NT2/D1 (cell line): ENCODE results near the gene VSIG10L.

Experiments
- SUZ12 ChIP-seq: IDR thresholded peaks from 2 replicates; pipeline ENCODE4 v1.6.1; 2011; ENCODE audit not compliant: insufficient read length, insufficient read depth; ENCODE audit errors: extremely low read depth
- YY1 ChIP-seq: IDR thresholded peaks from 2 replicates; pipeline ENCODE4 v1.6.1; 2011; ENCODE audit not compliant: insufficient read length, insufficient read depth

DNA sequence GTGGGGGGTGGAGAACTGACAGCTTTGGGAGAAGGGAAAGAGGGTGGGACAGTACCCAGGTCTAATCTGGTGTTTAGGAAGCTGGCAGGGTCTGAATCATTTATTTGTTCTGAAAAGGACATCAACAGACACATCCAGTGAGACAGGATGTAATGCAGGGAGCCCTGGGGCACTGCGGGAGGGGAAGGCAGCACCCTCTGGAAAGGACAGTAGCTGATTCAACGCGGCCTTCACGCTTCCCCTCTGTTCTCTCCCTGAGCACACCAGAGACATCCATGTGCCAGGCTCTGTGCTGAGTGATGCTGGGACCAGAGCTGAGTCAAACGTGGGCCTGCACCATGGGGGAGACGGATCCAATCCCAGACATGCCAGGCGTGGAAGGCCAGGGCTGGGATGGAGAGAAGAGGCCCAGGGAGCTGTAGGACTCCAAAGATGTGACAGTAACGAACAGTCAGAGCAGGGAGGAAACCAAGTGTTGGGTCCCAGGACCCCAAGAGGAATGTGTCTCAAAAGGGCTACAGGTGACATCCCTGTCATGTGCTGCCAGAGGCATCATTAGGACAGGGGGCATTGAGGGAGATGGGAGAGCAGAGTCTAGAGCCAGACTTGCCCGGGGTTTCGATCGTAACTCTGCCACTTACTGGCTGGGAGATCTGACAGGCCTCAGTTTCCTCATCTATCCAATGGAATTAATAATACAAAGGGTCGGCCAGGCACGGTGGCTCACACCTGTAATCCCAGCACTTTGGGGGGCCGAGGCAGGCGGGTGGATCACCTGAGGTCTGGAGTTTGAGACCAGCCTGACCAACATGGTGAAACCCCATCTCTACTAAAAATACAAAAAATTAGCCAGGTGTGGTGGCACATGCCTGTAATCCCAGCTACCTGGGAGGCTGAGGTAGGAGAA lies 22.5 kb upstream of the VSIG10L start:
- no peak for TF ChIP-seq SUZ12
- TF ChIP-seq YY1: no peak
